Measurements from ENCODE around the gene MAP7D1. TPM values are rescaled to one million over a fixed set of nuclear protein-coding genes. Genes with fewer than 3 reads are reported as not detected.

Gene MAP7D1
- total RNA-seq, 1 donor from 2014 or later: 120 TPM

GRCh38 chr1:36118447-36119204 lies 37.3 kb upstream of the MAP7D1 start:
- intact Hi-C loops (cut with DNase I): no loop called here
- Histone ChIP-seq H3K4me1 (peaks cover 19% of the 10 kb centered on the region), H3K9me3 (no peaks in the 10 kb centered on the region), H3K36me3 (no peaks in the 10 kb centered on the region), H3K27ac (no peak overlapping the region), H3K27me3 (ENCODE audit: low read depth) (no peaks in the 10 kb centered on the region), H3K4me3 (no peak overlapping the region)
- DNase-seq (no peak), ATAC-seq (no peak)
- TF ChIP-seq CTCF (IDR thresholded peaks at IDR 0.05): no peak

GRCh38 chr1:36119456-36119855 lies 36.5 kb upstream of the MAP7D1 start:
- Histone ChIP-seq H3K27ac (no peak overlapping the region), H3K4me3 (no peak overlapping the region), H3K9me3 (no peaks in the 10 kb centered on the region), H3K27me3 (ENCODE audit: low read depth) (peaks cover 6% of the 10 kb centered on the region), H3K36me3 (no peaks in the 10 kb centered on the region), H3K4me1 (peaks cover 27% of the 10 kb centered on the region)
- peak; percentile 66 for DNase-seq
- ATAC-seq: peak; percentile 52 to 63
- intact Hi-C loops (cut with DNase I): no loop called here
- no peak for TF ChIP-seq CTCF (IDR thresholded peaks at IDR 0.05)

- H3K4me1 ChIP-seq: peaks cover 22% of the 10 kb centered on the region
- no peaks in the 10 kb centered on the region for H3K9me3 ChIP-seq
- H3K36me3 ChIP-seq: no peaks in the 10 kb centered on the region
- no peak for ATAC-seq
- H3K4me3 ChIP-seq: peak overlapping the region; percentile 0
- intact Hi-C loops (cut with DNase I): no loop called here
- H3K27ac ChIP-seq: peak overlapping the region; percentile 2
- TF ChIP-seq CTCF (IDR thresholded peaks at IDR 0.05): no peak
- DNase-seq: no peak
- H3K27me3 ChIP-seq (ENCODE audit: low read depth): peaks cover 17% of the 10 kb centered on the region
Observed at GRCh38 chr1:36122062-36123030, 33.6 kb upstream of the MAP7D1 start.

GRCh38 chr1:36123356-36123755 lies 32.6 kb upstream of the MAP7D1 start:
- ATAC-seq: peak; percentile 40 to 74
- DNase-seq: peak; percentile 77
- Histone ChIP-seq H3K4me1 (peaks cover 22% of the 10 kb centered on the region), H3K9me3 (no peaks in the 10 kb centered on the region), H3K4me3 (peak overlapping the region; percentile 0), H3K27me3 (ENCODE audit: low read depth) (peaks cover 17% of the 10 kb centered on the region), H3K27ac (peak overlapping the region; percentile 2), H3K36me3 (no peaks in the 10 kb centered on the region)
- intact Hi-C loops (cut with DNase I): no loop called here
- TF ChIP-seq CTCF (IDR thresholded peaks at IDR 0.05): no peak

GRCh38 chr1:36124404-36125128 lies 31.4 kb upstream of the MAP7D1 start:
- ATAC-seq (no peak), DNase-seq (no peak)
- H3K4me1 ChIP-seq: peaks cover 16% of the 10 kb centered on the region
- H3K27me3 ChIP-seq (ENCODE audit: low read depth): peaks cover 17% of the 10 kb centered on the region
- H3K27ac ChIP-seq: no peak overlapping the region
- no peaks in the 10 kb centered on the region for H3K36me3 ChIP-seq
- TF ChIP-seq CTCF (IDR thresholded peaks at IDR 0.05): no peak
- H3K9me3 ChIP-seq: no peaks in the 10 kb centered on the region
- intact Hi-C loops (cut with DNase I): no loop called here
- peak overlapping the region; percentile 50 for H3K4me3 ChIP-seq

Measured in lower lobe of right lung (tissue), 2 donors.